ENCODE results near the gene YPEL1.

YPEL1 gene

GRCh38 chr22:21735200-21736083 lies at the start of gene YPEL1:
Gene YPEL1 (minus strand): TSS chr22:21735794. CDS start chr22:21710744, 25,050 bp downstream.
- peak; percentile 94 for DNase-seq

- peak; percentile 20 for DNase-seq
Measured at GRCh38 chr22:21780259-21780658, 44.7 kb upstream of the YPEL1 start.

GRCh38 chr22:21779444-21779843 lies 43.9 kb upstream of the YPEL1 start:
- no peak for DNase-seq

- DNase-seq, result peak; percentile 12
Measured at GRCh38 chr22:21778705-21779363, 43.2 kb upstream of the YPEL1 start.

- DNase-seq, result no peak
Measured at GRCh38 chr22:21771631-21771976, 36.0 kb upstream of the YPEL1 start.

- no peak for DNase-seq
Measured at GRCh38 chr22:21768435-21768834, 32.8 kb upstream of the YPEL1 start.

- DNase-seq, result peak; percentile 76
Measured at GRCh38 chr22:21766691-21767462, 31.3 kb upstream of the YPEL1 start.

- no peak for DNase-seq
Measured at GRCh38 chr22:21765909-21766529, 30.4 kb upstream of the YPEL1 start.

- peak; percentile 50 for DNase-seq
Measured at GRCh38 chr22:21764038-21764804, 28.6 kb upstream of the YPEL1 start.

- DNase-seq, result peak; percentile 64
Measured at GRCh38 chr22:21762712-21763581, 27.4 kb upstream of the YPEL1 start.

- no peak for DNase-seq
Measured at GRCh38 chr22:21761994-21762680, 26.5 kb upstream of the YPEL1 start.

- peak; percentile 54 for DNase-seq
Measured at GRCh38 chr22:21761086-21761485, 25.5 kb upstream of the YPEL1 start.

GRCh38 chr22:21760640-21761039 lies 25.0 kb upstream of the YPEL1 start:
- no peak for DNase-seq

- no peak for DNase-seq
Measured at GRCh38 chr22:21759646-21760376, 24.2 kb upstream of the YPEL1 start.

GRCh38 chr22:21759093-21759492 lies 23.5 kb upstream of the YPEL1 start:
- no peak for DNase-seq

- DNase-seq, result no peak
Measured at GRCh38 chr22:21758091-21758864, 22.7 kb upstream of the YPEL1 start.

- no peak for DNase-seq
Measured at GRCh38 chr22:21755851-21756284, 20.3 kb upstream of the YPEL1 start.

GRCh38 chr22:21754523-21754922 lies 18.9 kb upstream of the YPEL1 start:
- DNase-seq, result no peak

Measured in stimulated activated CD8-positive, alpha-beta memory T cell treated with anti-CD3 and anti-CD28 coated beads, Interleukin-4, amount 100 ng/mL, for 48 hours (primary cell).